ENCODE data around the gene DNASE1L2.

Gene DNASE1L2

DNA sequence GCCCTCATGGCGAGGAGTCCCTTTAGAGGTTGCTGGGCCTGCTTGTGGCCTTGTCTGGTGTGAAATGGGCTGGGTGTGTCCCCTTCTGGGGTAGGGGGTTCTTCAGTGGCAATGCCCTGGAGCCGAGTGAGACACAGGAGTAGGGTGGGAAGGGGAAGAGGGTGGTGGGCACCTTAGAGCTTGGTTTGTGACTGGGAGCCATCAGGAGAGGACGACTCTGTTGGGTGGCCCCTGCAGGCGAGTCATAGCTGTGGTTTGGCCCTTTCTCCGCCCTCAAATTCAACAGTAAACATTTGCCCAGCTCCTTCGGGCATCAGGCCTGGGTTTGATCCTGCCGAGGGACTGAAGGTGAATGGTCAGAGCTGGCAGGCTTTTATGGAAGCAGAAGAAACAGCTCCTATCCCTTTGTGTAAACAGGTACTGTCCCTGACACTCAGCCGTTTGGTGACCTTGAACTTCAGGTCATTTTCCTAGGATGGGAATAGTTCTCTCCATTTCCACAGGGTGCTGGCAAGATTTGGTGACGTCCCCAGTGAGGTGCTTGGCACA lies 9.9 kb upstream of the DNASE1L2 start:
- DNase-seq (ENCODE audit: low read depth in 2 of 2), result no peak

GRCh38 chr16:2226918-2227317 lies 9.3 kb upstream of the DNASE1L2 start:
- DNase-seq (ENCODE audit: low read depth in 2 of 2), result no peak

GRCh38 chr16:2228161-2228824 lies 8.0 kb upstream of the DNASE1L2 start:
- DNase-seq (ENCODE audit: low read depth in 2 of 2), result no peak

GRCh38 chr16:2229091-2229490 lies 7.2 kb upstream of the DNASE1L2 start:
- no peak for DNase-seq (ENCODE audit: low read depth in 2 of 2)

- no peak for DNase-seq (ENCODE audit: low read depth in 2 of 2)
Measured at GRCh38 chr16:2229632-2230250, 6.5 kb upstream of the DNASE1L2 start.

GRCh38 chr16:2230376-2230775 lies 5.9 kb upstream of the DNASE1L2 start:
- DNase-seq (ENCODE audit: low read depth in 2 of 2), result no peak

DNA sequence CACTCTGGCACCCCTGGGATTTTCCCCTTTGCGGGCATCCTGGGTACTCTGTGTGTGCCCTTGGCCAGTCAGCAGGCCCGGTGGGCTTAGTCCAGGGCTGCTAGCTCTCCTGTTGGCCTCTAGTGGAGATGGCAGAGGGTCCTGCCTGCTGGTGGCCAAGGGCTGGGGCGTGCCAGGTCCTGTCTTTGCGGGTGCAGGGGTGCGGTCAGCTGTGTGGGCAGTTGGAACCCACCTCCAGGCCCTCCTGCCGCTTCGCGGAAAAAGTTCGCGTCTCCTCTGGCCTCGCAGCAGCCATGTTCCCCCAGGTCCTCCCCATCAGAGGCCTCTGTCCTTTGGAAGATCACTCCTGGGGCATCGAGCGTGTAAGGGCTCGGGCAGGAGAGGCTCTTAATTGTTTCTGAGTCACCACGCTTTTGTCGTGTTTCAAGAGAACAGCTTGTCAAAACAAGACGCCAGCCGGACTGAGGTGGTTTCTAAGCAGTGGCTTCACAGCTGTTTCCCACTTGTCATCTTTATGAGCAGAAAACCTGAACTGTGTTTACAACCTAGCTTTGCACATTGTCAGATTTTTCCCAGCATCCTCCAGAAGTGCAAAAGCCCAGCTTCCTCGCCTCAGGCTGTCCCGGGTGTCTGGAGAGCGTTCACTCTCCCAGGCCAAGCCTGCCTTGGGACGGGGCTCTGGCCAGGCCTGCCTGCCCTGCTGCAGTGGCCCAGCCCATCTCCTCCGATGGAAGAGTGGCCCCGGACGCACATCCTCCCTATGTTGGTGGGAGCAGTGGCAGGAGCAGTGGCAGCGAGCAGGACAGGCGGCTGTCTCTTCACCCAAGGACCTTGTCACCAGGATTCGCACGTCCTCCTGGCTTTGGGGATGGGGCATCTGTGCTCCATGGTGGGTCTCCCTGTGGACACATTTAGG lies 5.0 kb upstream of the DNASE1L2 start:
- no peak for DNase-seq (ENCODE audit: low read depth in 2 of 2)

- DNase-seq (ENCODE audit: low read depth in 2 of 2), result no peak
Measured at GRCh38 chr16:2232094-2232990, 3.9 kb upstream of the DNASE1L2 start.

GRCh38 chr16:2233046-2233775 lies 3.0 kb upstream of the DNASE1L2 start:
- no peak for DNase-seq (ENCODE audit: low read depth in 2 of 2)

- no peak for DNase-seq (ENCODE audit: low read depth in 2 of 2)
Measured at GRCh38 chr16:2233872-2234812, 2.1 kb upstream of the DNASE1L2 start.

DNA sequence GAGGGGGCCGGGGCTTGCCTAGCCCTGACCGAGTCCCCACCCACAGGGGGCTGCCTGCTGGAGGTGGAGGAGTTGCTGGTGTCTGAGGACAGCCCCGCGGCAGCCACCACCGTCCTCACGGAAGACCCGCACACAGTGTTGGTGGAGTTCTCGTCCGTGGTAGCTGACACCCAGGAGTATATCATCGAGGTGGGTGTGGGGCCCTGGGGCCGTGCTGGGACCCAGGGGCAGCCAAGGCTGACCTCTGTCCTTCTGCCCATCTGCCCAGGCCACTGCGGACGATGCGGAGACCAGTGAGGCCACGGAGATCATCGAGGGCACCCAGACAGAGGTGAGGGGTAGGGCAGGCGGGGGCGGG lies 1.5 kb upstream of the DNASE1L2 start:
- no peak for DNase-seq (ENCODE audit: low read depth in 2 of 2)

GRCh38 chr16:2235234-2235651 lies 1.0 kb upstream of the DNASE1L2 start:
- DNase-seq (ENCODE audit: low read depth in 2 of 2), result no peak

GRCh38 chr16:2235695-2236336 lies 428 bp upstream of the DNASE1L2 start:
- DNase-seq (ENCODE audit: low read depth in 2 of 2), result no peak

GRCh38 chr16:2237102-2237482 lies 848 bp downstream of the DNASE1L2 start:
- no peak for DNase-seq (ENCODE audit: low read depth in 2 of 2)

- no peak for DNase-seq (ENCODE audit: low read depth in 2 of 2)
Measured at GRCh38 chr16:2237493-2238149, 1.4 kb downstream of the DNASE1L2 start.

DNA sequence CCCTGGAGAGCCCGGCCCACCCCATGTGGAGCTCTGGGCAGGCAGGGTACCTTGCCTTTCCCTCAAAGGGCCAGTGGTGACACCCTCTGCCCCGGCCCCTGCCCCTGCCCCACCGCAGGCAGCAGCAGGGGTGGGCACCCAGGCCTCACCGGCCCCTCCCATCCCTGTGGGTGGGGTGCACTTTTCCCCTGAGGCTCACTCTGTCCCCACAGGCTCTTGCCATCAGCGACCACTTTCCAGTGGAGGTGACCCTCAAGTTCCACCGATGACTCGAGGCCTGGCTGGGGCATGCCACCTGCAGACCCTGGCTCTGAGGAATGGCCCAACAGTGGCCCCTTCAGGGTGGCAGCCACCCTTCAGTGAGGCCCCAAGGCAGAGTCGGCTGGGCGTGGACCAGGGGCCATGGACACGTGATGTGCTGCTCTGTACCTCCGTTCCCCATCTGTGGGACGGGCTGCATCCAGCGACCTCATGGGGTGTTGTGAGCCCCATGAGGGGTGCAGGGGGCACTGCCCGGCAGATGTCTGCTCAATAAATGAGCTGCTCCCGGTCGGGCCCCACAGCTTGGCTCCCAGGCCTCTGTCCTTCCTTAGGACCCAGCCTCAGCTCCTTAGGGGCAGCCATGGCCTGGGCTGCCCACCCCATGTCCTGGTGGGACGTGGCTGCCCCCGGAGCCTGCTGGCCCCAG lies 2.0 kb downstream of the DNASE1L2 start:
- DNase-seq (ENCODE audit: low read depth in 2 of 2), result no peak

DNA sequence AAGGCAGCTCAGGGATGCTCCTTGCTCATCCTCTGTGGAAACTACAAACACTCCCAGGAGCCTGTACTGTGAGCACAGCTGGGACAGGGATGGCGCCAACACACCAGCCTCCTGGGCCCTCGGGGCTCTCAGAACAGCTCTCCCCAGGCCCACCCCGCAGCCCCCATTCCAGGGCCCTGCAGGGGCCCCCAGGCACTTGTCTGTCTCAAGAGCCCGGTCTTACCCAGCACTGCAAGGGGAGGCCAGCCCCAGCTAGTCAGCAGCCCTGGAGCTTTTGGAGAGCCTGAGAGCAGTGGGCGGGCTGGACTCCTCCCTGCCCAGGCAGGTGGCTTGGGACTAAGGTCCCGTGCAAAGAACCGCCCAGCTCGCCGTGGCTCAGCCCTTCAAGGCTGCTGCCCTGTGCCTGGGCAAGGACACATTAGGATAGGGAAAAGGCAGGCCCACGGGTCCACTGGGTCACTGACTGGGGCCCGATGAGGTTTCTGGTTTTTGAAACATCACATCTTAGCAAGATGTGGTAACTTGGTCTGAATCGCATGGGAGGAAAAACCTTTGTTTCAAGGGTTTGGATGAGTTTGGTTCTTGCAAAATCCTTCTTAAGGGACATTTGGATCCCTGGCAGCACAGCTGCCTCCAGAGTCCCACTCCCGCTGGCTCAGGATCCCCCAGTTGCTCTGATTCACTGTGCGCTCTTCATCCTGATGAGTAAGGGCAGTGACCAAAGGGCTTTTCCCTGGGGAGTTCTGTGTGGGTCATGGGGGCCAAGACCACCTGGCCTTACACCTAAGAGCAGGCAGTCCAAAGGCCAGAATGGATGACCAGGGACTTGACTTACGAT lies 2.8 kb downstream of the DNASE1L2 start:
- no peak for DNase-seq (ENCODE audit: low read depth in 2 of 2)
